Measurements from ENCODE around the gene SLF2. TPM values are rescaled to one million over a fixed set of nuclear protein-coding genes. Genes with fewer than 3 reads are reported as not detected.

Gene SLF2
- total and polyA plus RNA-seq, 2 of the 13 experiments (the other 11 are each of a cell fraction or from before 2014, with no cell fraction given), result 12.2 to 48.1 TPM

DNA sequence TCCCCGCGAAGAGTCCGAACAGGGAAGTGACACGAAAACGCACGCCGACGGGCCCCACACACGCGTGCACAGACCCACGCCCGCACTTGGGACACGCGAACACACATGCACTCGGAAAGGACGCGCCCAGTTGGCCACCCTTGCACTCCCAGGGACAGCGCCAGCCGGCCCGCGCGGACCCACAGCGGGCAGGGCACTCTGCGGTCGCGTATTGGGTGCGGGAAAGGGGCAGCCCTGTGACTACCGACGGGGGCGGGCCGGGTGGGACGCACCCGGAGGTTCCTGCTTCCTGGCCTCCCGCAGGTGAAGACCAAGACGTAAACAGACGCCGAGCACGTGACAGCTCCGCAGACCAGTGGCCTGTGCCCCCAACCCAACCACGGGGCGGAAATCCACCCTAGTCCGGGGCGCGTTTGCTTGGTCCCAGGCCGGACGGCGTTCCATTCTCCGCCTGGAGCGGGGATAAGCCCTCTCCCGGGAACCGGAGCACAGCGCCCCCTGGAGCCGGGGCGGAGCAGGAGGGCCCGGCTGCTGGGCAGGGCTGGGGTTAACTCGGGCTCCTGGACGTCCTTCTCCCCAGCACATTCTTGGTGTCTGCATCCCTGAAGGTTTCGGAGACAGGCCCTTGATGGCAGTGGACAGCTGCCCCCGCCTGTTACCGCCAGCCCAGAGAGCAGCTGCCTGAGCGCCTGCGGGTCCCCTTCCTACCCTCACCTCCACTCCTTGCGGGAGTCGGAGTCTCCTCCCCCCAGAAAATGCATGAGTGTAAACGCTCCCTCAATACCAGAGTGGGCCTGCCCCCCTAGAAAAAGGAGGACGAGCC lies 84.8 kb downstream of the SLF2 start (continued):
- no peak for TF ChIP-seq SKI (IDR thresholded peaks at IDR 0.05; ENCODE audit: partially characterized antibody)
- TF ChIP-seq ZNF703 (CRISPR knock-in tag; IDR thresholded peaks at IDR 0.05; ENCODE audit: borderline replicate concordance), result no peak; the same call in 1 of the 2 replicates
- TF ChIP-seq, protein P1, sequence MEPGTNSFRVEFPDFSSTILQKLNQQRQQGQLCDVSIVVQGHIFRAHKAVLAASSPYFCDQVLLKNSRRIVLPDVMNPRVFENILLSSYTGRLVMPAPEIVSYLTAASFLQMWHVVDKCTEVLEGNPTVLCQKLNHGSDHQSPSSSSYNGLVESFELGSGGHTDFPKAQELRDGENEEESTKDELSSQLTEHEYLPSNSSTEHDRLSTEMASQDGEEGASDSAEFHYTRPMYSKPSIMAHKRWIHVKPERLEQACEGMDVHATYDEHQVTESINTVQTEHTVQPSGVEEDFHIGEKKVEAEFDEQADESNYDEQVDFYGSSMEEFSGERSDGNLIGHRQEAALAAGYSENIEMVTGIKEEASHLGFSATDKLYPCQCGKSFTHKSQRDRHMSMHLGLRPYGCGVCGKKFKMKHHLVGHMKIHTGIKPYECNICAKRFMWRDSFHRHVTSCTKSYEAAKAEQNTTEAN (CRISPR knock-in tag; conservative IDR thresholded peaks at IDR 0.05), result 0 out of 2 replicates have a peak, but pooled peaks have one; percentile 46
- no peak for TF ChIP-seq GTF2F1 (IDR thresholded peaks at IDR 0.05; ENCODE audit: low read length)
- no peak for TF ChIP-seq ZNF775 (CRISPR knock-in tag; IDR thresholded peaks at IDR 0.05; ENCODE audit: borderline replicate concordance)
- TF ChIP-seq, protein P2, sequence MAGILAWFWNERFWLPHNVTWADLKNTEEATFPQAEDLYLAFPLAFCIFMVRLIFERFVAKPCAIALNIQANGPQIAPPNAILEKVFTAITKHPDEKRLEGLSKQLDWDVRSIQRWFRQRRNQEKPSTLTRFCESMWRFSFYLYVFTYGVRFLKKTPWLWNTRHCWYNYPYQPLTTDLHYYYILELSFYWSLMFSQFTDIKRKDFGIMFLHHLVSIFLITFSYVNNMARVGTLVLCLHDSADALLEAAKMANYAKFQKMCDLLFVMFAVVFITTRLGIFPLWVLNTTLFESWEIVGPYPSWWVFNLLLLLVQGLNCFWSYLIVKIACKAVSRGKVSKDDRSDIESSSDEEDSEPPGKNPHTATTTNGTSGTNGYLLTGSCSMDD (CRISPR knock-in tag; IDR thresholded peaks at IDR 0.05), result no peak
- 0 out of 2 replicates have a peak, but pooled peaks have one; percentile 58 for TF ChIP-seq ZBTB3 (CRISPR knock-in tag; IDR thresholded peaks at IDR 0.05; ENCODE audit: borderline replicate concordance, low read depth)
- peak; percentile 20 for TF ChIP-seq IKZF4 (CRISPR knock-in tag; IDR thresholded peaks at IDR 0.05; ENCODE audit: borderline replicate concordance, low read depth, not compliant biosample characterization)
- TF ChIP-seq MIER3 (CRISPR knock-in tag; IDR thresholded peaks at IDR 0.05; ENCODE audit: borderline replicate concordance), result 0 out of 2 replicates have a peak, but pooled peaks have one; percentile 40
- TF ChIP-seq GFI1 (CRISPR knock-in tag; IDR thresholded peaks at IDR 0.05; ENCODE audit: borderline replicate concordance), result no peak
- TF ChIP-seq, protein P3, sequence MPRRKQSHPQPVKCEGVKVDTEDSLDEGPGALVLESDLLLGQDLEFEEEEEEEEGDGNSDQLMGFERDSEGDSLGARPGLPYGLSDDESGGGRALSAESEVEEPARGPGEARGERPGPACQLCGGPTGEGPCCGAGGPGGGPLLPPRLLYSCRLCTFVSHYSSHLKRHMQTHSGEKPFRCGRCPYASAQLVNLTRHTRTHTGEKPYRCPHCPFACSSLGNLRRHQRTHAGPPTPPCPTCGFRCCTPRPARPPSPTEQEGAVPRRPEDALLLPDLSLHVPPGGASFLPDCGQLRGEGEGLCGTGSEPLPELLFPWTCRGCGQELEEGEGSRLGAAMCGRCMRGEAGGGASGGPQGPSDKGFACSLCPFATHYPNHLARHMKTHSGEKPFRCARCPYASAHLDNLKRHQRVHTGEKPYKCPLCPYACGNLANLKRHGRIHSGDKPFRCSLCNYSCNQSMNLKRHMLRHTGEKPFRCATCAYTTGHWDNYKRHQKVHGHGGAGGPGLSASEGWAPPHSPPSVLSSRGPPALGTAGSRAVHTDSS (CRISPR knock-in tag; conservative IDR thresholded peaks at IDR 0.05), result no peak
- TF ChIP-seq ZNF232 (CRISPR knock-in tag; IDR thresholded peaks at IDR 0.05; ENCODE audit: borderline replicate concordance), result peak; percentile 77; the same call in 1 of the 2 replicates
- 0 out of 2 replicates have a peak, but pooled peaks have one; percentile 57 for TF ChIP-seq HNRNPL (IDR thresholded peaks at IDR 0.05; ENCODE audit: low read depth, low read length)
- peak; percentile 63; the same call in 1 of the 2 replicates for TF ChIP-seq ZNF777 (CRISPR knock-in tag; IDR thresholded peaks at IDR 0.05)
- TF ChIP-seq SMC3 (IDR thresholded peaks at IDR 0.05; ENCODE audit: low read length), result no peak
- no peak for TF ChIP-seq HOXA7 (CRISPR knock-in tag; IDR thresholded peaks at IDR 0.05)
- TF ChIP-seq MXD4 (CRISPR knock-in tag; IDR thresholded peaks at IDR 0.05), result peak; percentile 37
- TF ChIP-seq, protein P4, sequence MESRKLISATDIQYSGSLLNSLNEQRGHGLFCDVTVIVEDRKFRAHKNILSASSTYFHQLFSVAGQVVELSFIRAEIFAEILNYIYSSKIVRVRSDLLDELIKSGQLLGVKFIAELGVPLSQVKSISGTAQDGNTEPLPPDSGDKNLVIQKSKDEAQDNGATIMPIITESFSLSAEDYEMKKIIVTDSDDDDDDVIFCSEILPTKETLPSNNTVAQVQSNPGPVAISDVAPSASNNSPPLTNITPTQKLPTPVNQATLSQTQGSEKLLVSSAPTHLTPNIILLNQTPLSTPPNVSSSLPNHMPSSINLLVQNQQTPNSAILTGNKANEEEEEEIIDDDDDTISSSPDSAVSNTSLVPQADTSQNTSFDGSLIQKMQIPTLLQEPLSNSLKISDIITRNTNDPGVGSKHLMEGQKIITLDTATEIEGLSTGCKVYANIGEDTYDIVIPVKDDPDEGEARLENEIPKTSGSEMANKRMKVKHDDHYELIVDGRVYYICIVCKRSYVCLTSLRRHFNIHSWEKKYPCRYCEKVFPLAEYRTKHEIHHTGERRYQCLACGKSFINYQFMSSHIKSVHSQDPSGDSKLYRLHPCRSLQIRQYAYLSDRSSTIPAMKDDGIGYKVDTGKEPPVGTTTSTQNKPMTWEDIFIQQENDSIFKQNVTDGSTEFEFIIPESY (CRISPR knock-in tag; IDR thresholded peaks at IDR 0.05), result no peak; the same call in 1 of the 2 replicates
- TF ChIP-seq CHD2 (IDR thresholded peaks at IDR 0.05; ENCODE audit: low read depth, low read length), result no peak
- TF ChIP-seq, protein P5, sequence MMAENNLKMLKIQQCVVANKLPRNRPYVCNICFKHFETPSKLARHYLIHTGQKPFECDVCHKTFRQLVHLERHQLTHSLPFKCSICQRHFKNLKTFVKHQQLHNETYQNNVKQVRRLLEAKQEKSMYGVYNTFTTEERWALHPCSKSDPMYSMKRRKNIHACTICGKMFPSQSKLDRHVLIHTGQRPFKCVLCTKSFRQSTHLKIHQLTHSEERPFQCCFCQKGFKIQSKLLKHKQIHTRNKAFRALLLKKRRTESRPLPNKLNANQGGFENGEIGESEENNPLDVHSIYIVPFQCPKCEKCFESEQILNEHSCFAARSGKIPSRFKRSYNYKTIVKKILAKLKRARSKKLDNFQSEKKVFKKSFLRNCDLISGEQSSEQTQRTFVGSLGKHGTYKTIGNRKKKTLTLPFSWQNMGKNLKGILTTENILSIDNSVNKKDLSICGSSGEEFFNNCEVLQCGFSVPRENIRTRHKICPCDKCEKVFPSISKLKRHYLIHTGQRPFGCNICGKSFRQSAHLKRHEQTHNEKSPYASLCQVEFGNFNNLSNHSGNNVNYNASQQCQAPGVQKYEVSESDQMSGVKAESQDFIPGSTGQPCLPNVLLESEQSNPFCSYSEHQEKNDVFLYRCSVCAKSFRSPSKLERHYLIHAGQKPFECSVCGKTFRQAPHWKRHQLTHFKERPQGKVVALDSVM (CRISPR knock-in tag; IDR thresholded peaks at IDR 0.05), result 0 out of 2 replicates have a peak, but pooled peaks have one; percentile 24
- peak; percentile 48; the same call in 1 of the 2 replicates for TF ChIP-seq IRF2 (CRISPR knock-in tag; IDR thresholded peaks at IDR 0.05)

Measured in HepG2 (cell line).